ENCODE measurements around the gene DNAAF8.

DNA sequence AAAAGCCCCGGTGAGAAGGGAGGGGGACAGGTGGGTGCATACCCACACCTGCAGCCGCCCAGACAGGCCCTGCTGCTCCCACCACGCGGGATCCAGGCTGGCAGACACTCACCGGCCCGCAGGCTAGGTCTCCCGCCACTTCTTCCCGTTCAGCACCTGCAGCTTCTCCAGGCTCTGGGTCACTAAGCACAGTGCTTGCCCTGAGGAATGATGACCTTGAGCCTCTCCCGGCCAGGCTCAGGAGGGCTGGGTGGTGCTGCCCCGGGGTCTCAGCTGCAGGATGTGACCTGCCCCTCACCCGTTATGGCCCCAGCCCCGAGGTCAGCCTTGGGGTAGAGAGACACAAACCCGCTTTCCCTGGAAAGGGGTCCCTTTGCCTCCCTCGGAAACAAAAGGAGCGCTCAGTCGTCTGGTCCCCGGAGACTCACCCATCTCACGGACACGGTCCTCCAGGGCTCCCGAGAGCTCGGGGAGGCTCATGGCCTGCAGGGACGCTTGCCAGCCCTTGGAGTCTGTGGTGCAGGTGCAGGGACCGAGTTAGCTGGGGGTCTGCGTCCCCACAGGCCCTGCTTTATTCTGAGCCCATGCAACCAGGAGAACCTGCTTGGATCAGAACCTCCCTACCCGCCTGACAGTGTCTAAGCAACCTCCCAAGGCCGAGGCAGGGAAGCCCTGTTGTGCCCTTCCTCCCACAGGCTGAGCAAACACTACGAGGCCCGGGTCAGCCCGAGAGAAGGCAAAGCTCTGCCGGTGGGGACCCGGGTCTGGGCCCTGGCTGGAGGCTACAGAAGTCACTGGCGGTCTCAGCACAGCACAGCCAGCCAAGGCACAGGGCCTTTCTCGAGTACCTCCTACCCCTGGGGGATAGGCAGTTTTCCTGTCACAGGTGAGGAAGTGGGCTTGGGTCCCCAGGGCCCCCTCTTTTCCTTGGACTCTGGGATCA, 37.2 kb upstream of the DNAAF8 start:
- TF ChIP-seq CTCF (IDR thresholded peaks at IDR 0.05): no peak
- TF ChIP-seq POLR2A (IDR thresholded peaks at IDR 0.05): no peak
- no peak for TF ChIP-seq EP300 (IDR thresholded peaks at IDR 0.05)
